Stimulated activated CD4-positive, alpha-beta T cell treated with anti-CD3 and anti-CD28 coated beads, TNF-alpha, amount 100 ng/mL, for 24 hours (primary cell): ENCODE measurements around the gene DAZAP1.

Experiments
- DNase-seq, 3 experiments: peaks; one replicate each; pipeline ENCODE4 v3.0.0-alpha.2; 2020; ENCODE audit warnings: low read depth in 3 of 3

Gene DAZAP1

DNA sequence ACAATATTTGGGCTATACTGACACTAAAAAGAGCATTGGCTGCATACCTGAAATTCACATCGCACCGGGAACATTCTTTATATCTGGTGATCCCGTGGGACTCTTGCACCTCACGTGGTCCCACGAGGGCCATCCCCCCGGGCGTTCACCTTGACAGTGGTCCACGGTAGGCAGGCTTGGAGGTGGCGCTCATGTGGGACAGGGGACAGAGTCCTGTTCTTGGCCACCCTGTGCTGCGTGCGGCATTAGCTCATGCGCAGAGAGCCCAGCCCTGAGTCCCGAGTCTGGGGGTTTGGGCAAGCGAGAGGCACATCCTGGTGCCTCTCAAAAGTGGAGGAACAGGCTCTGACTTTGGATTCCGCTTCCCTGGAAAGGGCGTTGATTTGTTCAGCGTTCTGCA is 13.5 kb upstream of the DAZAP1 start:
- DNase-seq = no peak

DNA sequence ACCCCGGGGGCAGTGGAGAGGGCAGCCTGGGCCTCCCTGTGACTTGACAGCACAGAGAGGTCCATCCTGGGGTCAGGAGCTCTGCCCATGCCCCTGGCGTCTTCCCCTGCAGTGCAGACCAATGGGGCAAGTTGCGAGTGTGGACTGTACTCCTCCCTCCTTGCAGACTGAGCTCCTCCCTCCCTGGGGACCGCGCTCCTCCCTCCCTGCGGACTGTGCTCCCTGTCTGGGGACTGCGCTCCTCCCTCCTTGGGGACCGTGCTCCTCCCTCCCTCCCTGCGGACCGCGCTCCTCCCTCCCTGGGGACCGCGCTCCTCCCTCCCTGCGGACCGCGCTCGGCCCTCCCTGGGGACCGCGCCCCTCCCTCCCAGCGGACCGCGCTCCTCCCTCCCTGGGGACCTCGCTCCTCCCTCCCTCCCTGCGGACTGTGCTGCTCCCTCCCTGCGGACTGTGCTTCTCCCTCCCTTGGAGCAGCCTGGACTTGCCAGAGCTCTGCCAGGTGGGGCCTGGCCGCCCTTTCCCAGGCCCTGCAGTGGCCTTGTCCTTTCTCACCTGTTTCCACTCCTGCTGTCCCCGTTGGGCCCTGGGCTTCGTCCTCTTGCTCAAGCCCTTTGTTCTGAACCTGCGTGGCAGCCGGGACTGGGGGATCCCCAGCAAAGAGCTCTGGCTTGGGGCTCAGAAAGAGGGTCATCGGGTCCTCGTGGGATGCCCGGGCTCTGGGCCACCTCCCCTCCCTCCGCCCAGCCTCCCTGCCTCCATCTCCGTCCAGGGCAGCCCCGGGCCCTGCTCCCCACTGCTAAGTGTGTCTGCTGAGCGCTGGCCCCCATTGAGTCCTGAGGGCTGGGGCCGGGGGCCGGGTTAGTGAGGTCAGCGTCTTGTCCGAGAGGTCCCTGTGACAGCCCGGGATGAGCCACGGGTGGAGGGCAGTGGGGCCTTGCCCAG is 12.9 kb upstream of the DAZAP1 start:
- no peak for DNase-seq

DNA sequence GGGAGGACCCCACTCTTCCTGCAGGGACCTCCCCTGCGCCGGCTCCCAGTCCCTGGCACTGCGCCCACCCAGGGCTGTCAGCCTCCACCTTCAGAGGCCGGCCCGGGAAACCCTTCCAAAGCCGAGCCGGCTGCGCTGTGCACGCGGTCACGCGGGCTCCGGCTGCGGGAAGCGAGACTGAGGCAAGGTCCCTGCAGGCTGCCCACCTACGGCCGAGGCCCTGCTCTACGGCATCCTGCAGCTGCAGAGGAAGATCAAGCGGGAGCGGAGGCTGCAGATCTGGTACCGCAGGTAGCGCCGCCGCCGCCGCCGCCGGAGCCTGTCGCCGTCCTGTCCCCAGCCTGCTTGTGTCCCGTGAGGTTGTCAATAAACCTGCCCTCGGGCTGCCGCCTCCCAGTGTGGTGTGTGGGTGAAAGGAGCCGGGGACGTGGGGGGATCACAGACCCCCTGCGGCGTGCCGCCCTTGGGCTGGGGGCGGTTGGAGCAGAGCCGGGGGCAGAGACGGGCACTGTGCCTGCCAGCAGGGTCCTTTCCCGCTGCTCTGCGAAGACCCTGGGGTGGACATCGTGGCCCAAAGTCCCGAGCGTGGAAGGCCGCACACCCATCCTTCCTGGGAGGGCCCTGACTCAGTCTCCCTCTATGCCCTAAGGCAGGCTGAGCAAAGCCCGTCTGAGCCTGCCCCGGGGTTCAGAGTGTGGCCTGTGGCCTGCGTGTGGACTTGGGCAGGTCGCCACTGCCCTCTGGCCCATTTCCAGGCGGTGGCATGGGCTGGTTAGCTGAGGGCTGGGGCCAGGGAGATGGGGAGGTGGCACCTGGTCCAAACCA is 12.0 kb upstream of the DAZAP1 start:
- DNase-seq = no peak

DNA sequence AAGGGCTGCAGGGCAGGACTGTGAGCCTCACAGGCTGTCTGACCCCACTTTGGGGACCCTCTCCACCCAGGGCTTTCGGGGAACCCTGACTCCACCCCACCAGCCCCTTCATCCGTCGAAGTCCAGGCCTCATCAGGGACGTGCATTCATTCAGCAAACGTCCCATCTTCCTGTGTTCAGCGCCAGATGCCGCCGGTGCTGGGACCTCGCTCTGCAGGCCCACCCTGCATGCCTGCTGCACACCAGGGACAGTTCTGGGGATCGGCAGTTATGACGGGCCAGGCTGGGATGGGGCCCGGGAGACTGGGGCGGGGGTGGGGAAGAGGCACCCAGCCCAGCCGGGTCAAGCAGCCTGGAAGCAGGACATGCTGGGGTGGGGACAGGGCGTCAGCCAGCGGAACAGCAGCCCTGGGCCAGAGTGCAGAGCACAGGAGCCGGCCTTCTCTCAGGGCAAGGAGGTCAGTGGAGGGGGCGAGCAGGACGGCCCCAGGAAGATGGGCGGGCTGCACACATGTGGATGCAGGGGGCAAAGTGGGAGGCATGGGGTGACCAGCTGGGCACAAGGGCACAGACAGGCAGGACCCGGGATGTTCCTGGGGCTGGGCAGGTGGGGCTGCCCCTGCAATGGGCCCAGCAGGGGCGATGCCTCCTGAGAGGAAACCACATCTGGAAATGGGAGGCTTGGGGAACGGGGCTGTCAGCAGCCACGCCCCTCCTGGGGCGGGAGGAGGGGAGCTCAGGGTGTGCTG is 11.2 kb upstream of the DAZAP1 start:
- DNase-seq = no peak

DNA sequence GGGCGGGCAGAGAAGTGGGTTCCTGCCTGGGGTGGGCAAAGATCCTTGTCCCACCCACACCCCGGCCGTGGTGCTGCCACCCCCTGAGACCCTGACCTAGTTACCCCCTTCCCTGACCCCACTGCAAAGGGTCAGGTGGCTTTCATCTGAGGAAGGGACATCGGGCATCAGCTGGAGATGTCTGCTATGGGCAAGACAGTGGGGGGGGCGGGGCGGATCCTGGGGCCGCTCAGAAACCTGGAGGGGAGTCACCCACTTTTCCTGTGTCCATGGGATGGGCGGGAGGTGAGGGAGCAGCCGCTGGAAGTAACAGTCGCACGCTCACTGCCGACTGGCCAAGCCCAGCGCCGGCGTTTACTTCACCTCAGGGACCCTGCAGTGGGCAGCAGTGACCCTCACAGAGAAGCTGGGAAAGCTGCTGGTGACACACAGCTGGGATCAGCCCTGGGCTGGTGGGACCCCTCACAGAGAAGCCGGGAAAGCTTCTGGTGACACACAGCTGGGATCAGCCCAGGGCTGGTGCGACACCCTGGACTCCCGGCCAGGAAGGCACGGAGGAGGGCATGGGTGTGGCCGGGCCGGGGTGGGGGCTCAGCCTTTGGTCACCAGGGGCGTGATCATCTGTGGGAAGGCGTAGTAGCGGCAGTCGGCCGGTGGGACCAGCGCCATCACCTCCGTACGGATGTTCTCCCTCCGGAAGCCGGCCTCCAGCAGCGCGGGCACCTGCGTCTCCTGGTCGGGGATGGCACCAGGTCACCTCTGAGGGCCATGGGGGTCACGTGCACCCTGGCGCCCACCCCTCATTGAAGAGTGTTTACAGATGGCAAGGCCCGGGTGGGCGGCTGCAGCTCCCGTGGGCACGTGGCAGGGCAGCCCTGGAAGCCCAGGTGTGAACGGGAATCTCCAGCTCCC is 10.4 kb upstream of the DAZAP1 start:
- no peak for DNase-seq

DNA sequence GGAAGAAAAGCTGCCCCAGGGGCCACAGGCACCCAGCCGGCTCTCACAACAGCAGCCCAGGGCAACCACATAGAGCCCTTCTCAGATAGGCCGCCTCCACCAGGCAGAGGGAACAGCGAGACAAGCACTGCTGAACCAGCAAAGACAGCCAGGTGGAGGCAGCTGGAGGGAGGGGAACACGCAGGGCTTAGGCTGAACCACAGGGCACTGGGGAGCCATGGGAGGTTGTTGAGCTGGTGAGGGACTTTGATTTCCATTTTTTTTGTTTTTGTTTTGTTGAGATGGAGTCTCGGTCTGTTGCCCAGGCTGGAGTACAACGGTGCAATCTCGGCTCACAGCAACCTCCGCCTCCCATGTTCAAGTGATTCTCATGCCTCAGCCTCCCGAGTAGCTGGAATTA is 9.5 kb upstream of the DAZAP1 start:
- no peak for DNase-seq

DNA sequence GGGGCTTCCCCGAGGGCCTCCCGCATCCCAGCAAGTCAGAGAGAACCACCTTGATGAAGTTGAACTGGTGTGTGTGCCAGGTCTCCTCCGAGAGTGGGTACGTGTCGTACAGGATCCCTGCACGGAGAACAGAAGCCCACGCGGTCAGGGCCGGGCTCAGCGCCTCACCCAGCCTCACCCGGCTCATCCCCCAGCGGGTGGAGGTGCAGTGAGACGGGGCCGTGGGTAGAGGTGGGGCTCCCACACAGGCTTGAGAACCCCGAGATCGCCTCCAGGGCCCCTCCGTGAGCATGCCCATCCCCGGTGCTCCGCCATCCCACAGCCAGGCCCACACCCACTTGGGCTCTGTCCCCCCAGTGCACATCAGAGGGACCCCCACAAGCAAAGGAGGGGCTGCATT is 8.3 kb upstream of the DAZAP1 start:
- DNase-seq = no peak

DNA sequence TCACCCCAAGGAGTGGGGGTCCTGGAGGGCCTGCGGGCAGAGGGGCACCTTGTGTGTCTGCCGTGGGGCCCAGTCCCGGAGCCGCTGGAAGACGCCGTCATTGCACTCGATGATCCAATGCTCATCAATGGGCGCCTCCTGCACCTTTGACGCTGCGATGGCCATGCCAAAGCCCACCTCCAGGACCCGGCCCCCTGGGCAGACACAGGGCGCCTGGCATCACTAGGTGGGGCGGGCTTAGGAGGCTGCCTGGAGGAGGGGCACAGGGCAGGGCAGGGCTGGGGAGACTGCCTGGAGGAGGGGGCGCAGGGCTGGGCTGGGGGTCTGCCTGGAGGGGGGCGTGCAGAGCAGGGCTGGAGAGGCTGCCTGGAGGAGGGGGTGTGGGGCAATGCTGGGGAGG is 7.6 kb upstream of the DAZAP1 start:
- no peak for DNase-seq

DNA sequence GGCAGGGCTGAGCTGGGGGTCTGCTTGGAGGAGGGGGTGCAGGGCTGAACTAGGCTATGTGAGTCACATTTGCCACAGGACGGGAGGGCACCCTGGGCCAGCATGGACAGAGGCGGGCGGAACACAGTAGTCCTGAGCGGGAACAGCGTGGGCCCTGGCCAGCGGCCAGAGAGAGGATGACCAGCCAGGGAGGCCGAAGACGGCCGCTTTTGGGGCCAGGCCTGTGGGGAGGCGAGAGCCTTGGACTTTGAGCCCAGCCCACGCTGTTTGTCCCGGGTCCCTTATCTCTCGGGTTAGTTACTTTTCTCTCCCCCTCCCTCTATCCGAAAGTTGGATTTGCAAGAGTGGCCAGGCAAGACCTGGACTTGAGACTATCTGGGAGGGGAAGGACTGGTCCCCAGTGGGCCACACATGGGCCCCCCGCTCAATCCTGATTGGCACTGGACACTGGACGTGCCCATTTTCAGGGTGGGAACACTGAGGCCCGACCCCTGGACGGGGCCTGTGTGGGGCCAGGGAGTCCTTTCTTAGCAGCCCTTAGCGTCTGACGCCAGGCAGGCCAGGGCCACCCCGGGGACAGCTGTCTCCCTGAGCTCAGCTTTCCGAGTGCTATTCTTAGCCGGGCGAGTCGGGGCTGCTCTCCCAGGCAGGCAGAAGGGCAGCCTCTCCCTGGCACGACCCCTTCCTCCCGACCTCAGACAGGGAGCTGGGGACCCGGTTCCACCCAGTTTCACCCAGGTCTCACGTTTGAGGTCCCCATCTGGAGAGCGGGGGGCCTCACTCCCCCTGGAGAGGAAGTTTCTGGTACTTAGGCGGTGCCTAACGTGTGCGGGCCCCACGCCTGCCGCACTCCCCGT is 6.9 kb upstream of the DAZAP1 start:
- DNase-seq = no peak

DNA sequence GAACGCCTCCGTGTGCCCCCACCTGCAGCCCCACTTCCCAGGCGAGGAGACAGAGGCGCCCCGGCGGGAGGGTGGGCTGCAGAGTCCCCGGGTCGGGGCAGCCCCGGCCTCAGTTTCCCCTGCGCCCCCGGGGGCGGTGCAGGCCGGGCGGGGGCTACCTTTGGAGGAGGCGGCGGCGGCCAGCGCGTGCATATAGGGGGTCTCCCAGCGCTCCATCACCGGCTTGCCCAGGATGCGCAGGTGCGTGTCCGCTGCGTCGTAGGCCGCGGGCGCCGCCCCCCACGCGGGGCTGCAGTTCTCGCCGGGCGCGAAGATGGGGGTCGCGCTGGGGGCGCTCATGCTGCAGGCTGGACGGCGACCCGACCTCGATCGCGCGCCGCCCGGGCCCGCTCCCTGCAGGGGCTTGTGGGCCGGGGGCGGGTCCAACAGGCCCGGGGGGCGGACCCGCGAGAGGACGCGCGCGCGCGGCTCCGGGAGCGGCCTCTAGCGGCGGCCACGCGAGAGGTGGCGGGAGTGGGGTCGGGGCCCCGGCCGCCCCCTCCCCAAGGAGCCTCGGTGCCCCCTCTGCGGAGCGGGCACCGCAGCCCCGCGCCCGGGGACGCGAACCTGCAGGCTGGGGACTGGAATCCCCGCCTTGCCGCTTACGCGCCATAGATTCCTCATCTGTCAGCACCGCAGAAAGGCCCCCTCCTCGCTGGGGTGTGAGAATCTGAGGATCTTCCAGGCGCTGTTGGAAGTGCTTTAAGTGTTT is 6.1 kb upstream of the DAZAP1 start, which contains the start of gene GAMT:
Gene GAMT, minus strand, starts transcription at position 405 of the 751 bp plus-strand sequence. Its CDS starts 66 bp downstream, at position 339.
- DNase-seq = peak; percentile 14 to 65 (median 36)

DNA sequence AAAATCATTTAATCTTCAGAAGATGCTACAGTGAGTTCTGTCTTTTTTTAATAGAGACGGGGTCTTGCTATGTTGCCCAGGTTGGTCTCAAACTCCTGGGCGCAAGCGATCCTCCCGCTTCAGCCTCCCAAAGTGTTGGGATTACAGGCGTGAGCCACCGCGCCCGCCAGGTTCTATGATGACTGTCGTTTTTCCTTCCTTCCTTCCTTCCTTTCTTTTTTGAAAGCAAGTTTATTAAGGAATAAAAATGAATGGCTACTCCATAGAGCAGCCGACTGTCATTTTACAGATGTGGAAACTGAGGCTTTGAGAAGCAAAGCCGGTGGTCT is 5.5 kb upstream of the DAZAP1 start:
- DNase-seq = no peak

DNA sequence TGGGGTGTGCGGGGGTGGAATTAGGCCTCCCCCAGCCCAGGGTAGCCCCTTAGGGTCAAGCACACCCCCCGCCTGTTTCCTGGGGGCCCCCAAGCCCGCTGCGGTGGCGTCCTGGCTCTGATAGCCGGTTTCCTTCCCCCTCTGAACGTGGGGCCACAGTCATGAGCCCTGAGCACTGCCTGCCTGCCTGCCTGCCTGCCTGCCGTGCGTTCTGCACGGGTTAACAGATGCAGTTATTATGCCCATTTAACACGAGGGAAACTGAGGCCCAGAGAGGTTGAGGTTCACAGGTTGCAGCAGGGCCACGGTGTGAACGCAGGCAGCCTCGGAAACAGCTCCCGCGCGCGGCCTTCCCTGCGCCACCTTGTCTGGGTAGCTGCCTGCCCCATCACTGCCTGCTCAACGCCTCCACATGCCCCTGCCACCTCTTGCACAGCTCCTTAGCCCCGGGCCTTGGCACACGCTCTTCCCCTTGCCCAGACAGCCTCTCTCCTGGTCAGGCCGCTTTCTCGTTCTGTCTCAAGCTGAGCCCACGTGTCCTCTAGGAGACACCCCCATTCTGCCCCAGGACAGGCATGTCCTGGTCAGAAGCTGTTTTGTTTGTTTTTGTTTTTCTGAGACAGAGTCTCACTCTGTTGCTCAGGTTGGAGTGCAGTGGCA is 4.8 kb upstream of the DAZAP1 start:
- DNase-seq = no peak

DNA sequence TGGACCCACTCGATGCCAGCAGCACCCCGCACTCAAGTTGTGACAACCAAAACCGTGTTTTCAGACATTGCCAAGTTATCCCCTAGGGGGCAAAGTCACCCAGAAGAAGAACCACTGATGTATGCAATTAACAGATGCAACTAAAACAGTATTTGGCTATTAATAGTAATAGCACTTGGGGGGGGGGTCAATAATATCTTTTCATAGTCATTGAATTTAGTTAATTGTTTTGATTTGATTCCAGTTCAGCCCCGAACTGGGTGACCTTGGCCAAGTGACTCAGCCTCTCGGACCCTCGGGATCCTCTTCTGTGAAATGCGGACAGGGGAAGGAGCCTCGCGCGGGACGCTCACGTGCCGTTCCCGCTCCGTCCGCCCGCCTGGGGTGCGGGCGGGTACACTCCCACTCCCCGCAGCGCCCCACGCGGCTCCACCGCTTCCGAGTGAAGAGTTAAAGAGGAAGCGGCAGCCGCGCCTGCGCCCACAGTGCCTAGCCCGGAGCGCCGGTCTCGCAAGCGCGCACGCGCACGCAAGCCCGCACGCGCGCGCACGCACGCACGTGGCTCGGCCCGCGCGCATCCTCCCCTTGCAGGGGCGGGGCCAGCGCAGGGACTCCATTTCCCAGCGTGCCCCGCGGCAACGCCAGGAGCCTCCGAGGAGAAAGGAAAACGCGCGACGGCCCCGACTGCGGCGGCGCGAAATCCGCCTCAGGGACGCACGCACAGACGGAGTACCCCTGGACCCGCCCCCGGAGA is 435 bp upstream of the DAZAP1 start:
- peak; percentile 98 to 99 (median 99) for DNase-seq

DNA sequence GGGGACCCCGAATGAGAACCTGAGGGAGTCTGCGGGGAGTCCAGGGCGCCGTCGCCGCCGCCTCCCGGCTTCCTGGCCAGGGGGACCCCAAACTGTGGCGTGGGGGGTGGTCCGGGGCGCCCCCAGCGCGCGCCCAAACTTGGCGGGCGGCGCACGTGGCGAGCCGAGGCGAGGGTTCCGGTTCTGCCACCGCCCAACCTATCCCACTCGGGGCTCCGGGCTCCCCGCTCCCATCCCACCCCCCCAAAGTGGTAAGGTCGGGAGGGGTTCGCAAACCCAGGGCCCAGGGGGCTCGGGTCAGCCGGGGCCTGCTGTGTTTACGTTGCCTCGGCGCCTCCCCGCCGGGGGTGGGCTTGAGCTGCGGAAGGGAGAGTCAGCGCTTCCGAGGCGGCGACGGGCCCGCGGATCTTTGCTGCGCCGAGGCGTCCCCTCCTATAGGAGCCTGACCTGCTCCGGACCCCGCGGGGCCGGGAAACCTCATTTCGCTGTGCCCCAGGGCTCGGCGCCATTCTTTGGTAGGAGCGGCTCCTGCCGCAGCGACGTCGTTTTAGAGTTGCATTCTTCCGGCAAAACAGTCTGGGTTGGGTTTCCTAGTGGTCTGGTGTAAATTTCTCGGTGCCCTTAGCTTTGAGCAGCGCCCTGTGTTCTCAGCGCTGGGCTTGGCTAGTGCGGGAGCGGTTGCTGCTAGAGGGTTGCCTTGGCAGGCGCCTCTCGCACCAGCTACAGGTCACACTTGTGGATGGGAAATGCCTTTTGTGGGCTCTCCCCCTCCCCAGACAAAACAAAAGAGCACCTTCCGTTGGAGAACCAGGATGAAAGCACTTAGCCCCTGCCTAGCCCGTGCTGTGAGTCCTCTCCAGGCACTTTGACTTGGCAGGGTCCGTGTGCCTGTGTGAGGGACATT is 1.2 kb downstream of the DAZAP1 start:
- DNase-seq = peak; percentile 13 to 53 (median 40)

DNA sequence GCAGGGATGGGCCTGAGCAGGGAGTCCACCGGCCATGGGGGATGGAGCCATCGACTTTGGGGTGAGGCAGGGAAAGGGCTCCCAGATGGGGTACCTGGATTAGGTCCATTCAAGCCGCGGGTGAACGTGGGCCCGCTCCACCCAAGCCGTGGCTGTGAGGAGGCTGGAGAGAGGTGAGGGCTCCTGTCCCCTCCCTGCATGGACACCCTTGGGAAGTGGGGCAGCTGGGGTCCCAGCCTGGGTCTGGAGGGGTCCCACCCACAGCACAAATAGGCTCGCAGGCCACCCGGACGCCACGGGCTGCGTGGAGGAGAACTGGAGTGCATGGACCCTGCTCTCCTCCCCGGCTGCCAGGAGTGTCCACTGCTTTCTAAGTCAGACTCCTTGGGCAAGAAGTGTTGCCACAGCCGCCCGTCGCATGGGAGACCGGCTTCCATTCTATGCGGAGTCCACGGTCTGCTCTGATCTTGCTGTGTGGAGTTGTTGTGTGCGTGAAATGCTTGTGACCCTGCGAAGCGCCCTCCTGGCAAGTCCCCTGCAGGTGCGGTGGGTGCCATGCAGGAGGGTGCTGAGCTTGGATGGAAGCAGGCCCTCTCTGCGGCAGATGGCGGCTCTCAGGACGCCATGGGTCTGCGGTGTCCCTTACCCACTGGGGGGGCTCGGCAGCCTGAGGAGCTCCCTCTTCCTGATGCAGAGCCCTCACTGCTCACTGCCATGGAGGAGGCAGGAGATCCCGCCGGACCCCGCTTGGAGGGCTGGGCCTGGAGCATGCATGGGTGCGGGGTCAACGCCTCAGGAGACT is 2.0 kb downstream of the DAZAP1 start:
- DNase-seq = no peak

DNA sequence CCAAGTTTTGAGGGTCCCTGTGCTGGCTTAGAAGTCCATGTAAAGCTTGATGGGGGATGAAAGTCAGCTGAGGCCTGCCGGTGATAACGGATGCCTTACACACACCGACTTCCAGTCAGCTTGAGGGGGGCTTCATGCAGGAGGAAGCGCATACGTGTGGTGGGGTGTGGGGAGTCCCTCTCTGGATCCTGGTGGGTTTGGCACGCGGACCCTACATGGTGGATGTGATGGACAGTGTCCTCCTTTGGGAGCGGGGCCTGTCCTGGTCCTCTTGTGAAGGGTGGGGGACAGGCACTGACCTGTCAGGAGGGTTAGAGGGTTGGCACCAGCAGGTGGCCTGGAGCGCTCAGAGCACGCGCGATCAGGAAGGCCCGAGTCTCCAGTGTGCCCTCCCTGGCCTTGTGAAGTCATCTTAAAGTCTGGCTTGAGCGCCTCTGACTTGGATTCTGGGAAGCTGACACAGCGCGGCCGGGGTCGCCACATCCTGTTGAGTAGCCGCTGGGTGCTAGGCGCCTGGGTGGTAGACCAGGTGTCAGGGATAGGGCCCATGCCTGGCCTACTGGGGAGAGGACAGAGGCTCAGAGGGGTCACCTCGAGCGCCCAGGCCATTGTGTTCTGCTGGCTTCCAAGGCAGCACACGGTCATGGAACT is 2.9 kb downstream of the DAZAP1 start:
- no peak for DNase-seq
